ENCODE data around the gene ACAD8.
"Not testable (repeated sequence)": the region's sequence is repeated elsewhere in the genome, so short reads cannot be mapped to it uniquely, and the experiment has no call there.

ACAD8 gene

DNA sequence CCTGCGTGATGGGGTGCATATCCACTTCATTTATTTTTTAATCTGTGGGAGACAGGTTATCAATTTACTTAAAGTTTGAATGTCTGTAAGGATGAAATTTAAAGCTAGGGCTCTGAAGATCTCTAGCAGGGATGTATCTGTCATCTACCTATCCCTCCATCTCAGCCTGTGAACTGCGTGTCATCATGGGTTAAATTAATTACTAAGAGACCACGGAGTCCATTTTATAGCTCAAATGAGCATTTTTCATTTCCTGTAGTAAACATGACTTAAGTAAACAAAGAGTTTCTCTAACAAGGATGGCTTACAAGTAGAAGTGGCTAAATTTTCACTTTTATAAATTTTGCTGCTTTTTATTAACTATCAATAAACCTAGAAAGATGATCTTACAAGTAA lies 19.9 kb downstream of the ACAD8 start:
- H3K27me3 ChIP-seq (replicated peaks; ENCODE audit: control insufficient read depth, insufficient read depth, low read length, poor library complexity, severe bottlenecking), result no peaks in the 10 kb centered on the region
- DNase-seq, result no peak
- H3K36me3 ChIP-seq (ENCODE audit: control insufficient read depth, insufficient read depth, low read length), result no peaks in the 10 kb centered on the region
- no peak overlapping the region for H3K4me3 ChIP-seq (ENCODE audit: insufficient read depth, low read depth, low read length, poor library complexity, severe bottlenecking)
- no peaks in the 10 kb centered on the region for H3K9me3 ChIP-seq (ENCODE audit: control insufficient read depth, low read length)
- H3K4me1 ChIP-seq (ENCODE audit: control insufficient read depth, insufficient read depth, low read length, poor library complexity, severe bottlenecking), result peaks cover 38% of the 10 kb centered on the region
- H3K27ac ChIP-seq (ENCODE audit: insufficient read depth, low read length, poor library complexity, severe bottlenecking), result no peak overlapping the region

DNA sequence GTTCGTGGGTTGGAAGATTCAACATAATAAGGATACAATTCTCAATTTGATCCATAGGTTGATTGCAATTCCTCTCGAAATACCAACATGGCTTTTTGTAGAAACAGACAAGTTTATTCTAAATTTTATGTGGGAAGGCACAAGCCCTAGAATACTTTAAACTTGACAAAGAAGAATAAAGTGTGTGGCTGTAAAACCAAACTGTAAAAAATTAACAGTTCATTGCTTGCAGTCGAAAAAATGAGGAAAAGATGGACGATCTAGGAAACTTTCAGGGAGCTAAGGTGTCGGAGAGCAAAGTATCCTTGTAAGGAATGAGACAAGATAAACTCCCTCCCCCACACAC lies 21.8 kb downstream of the ACAD8 start:
- H3K9me3 ChIP-seq (ENCODE audit: control insufficient read depth, low read length), result no peaks in the 10 kb centered on the region
- no peak for DNase-seq
- H3K27ac ChIP-seq (ENCODE audit: insufficient read depth, low read length, poor library complexity, severe bottlenecking), result peak overlapping the region; percentile 54
- H3K4me3 ChIP-seq (ENCODE audit: insufficient read depth, low read depth, low read length, poor library complexity, severe bottlenecking), result peak overlapping the region; percentile 80
- no peaks in the 10 kb centered on the region for H3K36me3 ChIP-seq (ENCODE audit: control insufficient read depth, insufficient read depth, low read length)
- peaks cover 32% of the 10 kb centered on the region for H3K4me1 ChIP-seq (ENCODE audit: control insufficient read depth, insufficient read depth, low read length, poor library complexity, severe bottlenecking)
- H3K27me3 ChIP-seq (replicated peaks; ENCODE audit: control insufficient read depth, insufficient read depth, low read length, poor library complexity, severe bottlenecking), result no peaks in the 10 kb centered on the region

DNA sequence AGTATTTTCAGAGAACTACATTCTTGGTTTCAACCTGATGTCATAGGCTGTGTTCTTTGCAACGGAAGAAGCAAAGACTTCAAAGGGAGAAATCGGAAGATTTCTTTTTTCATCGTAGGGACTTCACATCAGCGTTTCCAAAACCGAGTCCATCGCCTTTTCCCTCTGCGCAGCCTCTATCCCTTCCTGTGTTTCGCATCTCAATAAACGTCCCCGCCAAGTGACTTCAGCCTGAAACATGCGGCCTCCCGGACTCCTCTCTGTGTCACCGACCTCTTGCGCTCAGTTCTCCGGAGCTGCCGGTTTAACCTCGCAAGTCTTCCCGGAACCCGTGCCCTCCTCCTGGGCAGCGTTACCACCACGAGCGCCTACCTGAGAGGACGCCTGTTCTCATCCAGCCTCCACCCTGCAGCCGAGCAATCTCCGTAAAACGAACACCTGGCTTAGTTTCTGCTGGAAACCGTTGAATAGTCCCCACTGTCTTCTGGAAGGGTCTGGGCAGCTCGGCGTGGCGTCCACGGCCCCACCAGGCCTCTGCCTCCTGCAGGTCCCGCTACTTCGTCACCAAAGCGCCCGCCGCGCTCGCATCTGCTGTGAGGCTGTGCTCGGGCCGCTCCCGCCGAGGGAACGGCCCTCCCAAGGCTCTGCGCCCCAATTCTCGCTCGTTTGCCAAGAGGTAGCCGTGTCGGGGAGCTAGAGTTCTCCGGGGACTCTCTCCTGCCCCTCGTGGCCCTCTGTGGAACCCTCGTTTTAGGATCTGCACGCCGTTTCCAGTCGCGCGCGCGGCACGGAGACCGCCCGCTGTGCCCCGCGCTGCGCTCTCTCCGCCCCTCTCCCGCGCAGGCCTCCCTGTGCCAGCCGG lies 22.4 kb downstream of the ACAD8 start, which contains the start of gene GLB1L3:
Gene GLB1L3 (plus strand): TSS at position 846 of the 862 bp plus-strand sequence. CDS start 362 bp downstream, outside the sequence.
- peak within 1 kb of the TSS; percentile 54 for H3K27ac ChIP-seq (ENCODE audit: insufficient read depth, low read length, poor library complexity, severe bottlenecking)
- H3K36me3 ChIP-seq (ENCODE audit: control insufficient read depth, insufficient read depth, low read length), result no peaks in the 10 kb centered on the region
- no peaks in the 10 kb centered on the region for H3K27me3 ChIP-seq (replicated peaks; ENCODE audit: control insufficient read depth, insufficient read depth, low read length, poor library complexity, severe bottlenecking)
- DNase-seq, result peak; percentile 53 to 66 (median 63)
- peaks cover 26% of the 10 kb centered on the region for H3K4me1 ChIP-seq (ENCODE audit: control insufficient read depth, insufficient read depth, low read length, poor library complexity, severe bottlenecking)
- H3K4me3 ChIP-seq (ENCODE audit: insufficient read depth, low read depth, low read length, poor library complexity, severe bottlenecking), result peak within 1 kb of the TSS; percentile 80
- no peaks in the 10 kb centered on the region for H3K9me3 ChIP-seq (ENCODE audit: control insufficient read depth, low read length)

DNA sequence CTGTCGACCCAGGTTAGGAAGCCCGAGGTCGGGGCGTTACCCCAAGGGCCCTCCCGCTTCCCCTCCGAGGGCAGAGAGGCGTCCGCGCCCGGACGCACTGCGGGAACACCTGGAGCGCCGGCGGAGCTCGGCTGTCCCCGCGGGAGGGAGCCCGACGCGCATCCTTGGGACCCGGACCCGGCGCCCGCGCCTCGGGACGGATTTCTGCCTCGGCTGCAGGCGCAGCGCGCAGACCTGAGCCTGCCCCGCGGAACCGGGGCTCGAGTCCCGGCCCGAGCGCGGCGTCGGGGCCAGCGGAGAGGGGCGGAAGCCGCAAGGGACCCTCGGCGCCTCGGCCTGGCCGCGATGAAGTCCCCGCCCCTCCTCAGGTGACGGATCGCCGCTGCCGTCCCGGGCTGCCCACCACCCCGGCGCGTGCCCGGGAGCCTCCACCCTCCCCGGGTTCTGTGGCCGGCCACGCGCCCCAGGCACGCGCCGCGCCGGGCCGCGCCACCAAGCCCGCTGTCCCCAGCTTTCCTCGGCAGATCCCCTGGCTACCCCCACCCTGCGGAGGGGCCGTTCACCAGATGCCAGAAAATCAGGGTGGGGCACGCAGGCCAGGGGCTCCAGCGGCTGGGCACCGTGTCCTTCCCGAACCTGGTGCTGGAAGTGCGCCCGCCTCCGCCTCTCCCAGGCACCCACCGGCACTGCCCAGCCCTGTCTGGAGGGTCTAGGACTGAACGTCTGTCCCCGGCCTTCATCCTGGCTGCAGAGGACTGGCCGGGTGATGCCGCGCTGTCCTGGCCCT lies 23.2 kb downstream of the ACAD8 start:
- no peaks in the 10 kb centered on the region for H3K27me3 ChIP-seq (replicated peaks; ENCODE audit: control insufficient read depth, insufficient read depth, low read length, poor library complexity, severe bottlenecking)
- H3K27ac ChIP-seq (ENCODE audit: insufficient read depth, low read length, poor library complexity, severe bottlenecking), result no peak overlapping the region
- H3K36me3 ChIP-seq (ENCODE audit: control insufficient read depth, insufficient read depth, low read length), result no peaks in the 10 kb centered on the region
- H3K4me3 ChIP-seq (ENCODE audit: insufficient read depth, low read depth, low read length, poor library complexity, severe bottlenecking), result peak overlapping the region; percentile 80
- no peak for DNase-seq
- H3K9me3 ChIP-seq (ENCODE audit: control insufficient read depth, low read length), result no peaks in the 10 kb centered on the region
- peaks cover 24% of the 10 kb centered on the region for H3K4me1 ChIP-seq (ENCODE audit: control insufficient read depth, insufficient read depth, low read length, poor library complexity, severe bottlenecking)

DNA sequence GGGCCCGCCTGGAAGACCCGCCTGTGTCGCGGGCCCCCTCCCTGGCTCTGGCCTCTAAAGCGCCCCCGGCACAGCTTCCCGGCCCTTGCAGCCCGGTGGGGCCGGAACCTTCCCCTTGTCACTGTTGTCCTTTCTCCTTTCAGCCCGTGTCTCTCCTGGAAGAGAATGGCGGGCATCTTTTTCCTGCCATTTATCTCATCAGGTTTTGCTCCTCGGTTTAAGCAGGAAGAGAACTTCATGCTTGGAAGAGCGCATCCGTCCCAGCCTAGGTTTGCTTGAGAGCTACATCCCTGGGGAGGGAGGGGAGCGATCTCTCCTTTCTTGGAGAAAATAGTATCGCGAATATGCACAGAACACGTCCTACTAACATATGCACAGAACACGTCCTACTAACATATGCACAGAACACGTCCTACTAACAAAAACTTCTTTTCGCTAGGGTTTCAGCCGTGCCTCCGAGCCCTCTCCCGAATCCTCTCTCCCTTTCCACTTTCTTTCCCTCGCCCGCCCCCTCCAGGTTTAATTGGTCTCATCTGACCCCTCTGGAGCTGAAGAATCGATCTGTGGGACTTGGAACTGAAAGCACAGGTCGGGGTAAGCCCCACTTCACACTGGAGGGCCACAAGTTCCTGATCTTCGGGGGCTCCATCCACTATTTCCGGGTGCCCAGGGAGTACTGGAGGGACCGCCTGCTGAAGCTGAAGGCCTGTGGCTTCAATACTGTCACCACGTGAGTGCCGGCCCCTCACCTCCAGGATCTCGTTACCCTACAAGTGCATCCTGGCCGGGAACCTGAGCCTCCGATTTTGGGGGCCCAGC lies 24.0 kb downstream of the ACAD8 start:
- H3K4me1 ChIP-seq (ENCODE audit: control insufficient read depth, insufficient read depth, low read length, poor library complexity, severe bottlenecking), result peaks cover 24% of the 10 kb centered on the region
- no peaks in the 10 kb centered on the region for H3K27me3 ChIP-seq (replicated peaks; ENCODE audit: control insufficient read depth, insufficient read depth, low read length, poor library complexity, severe bottlenecking)
- peak overlapping the region; percentile 80 for H3K4me3 ChIP-seq (ENCODE audit: insufficient read depth, low read depth, low read length, poor library complexity, severe bottlenecking)
- H3K36me3 ChIP-seq (ENCODE audit: control insufficient read depth, insufficient read depth, low read length), result no peaks in the 10 kb centered on the region
- DNase-seq, result no peak
- no peak overlapping the region for H3K27ac ChIP-seq (ENCODE audit: insufficient read depth, low read length, poor library complexity, severe bottlenecking)
- no peaks in the 10 kb centered on the region for H3K9me3 ChIP-seq (ENCODE audit: control insufficient read depth, low read length)

DNA sequence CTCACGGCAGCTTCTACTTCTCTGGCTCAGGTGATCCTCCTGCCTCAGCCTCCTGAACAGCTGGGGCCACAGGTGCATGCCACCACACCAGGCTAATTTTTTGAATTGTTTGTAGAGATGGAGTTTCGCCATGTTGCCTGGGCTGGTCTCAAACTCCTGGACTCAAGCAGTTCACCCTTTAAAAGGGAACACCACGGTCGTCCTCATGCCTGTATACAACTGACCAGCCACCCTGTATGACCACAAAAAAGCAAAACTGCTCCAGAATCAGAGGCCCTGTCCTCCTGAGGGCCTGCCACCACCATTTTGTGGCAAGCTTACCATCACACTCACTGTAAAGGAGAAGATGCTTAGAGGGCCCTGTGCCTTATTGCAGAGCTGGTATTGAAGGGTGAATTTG lies 25.0 kb downstream of the ACAD8 start:
- no peaks in the 10 kb centered on the region for H3K9me3 ChIP-seq (ENCODE audit: control insufficient read depth, low read length)
- no peak overlapping the region for H3K4me3 ChIP-seq (ENCODE audit: insufficient read depth, low read depth, low read length, poor library complexity, severe bottlenecking)
- H3K36me3 ChIP-seq (ENCODE audit: control insufficient read depth, insufficient read depth, low read length), result no peaks in the 10 kb centered on the region
- H3K27me3 ChIP-seq (replicated peaks; ENCODE audit: control insufficient read depth, insufficient read depth, low read length, poor library complexity, severe bottlenecking), result no peaks in the 10 kb centered on the region
- H3K27ac ChIP-seq (ENCODE audit: insufficient read depth, low read length, poor library complexity, severe bottlenecking), result no peak overlapping the region
- peaks cover 24% of the 10 kb centered on the region for H3K4me1 ChIP-seq (ENCODE audit: control insufficient read depth, insufficient read depth, low read length, poor library complexity, severe bottlenecking)
- DNase-seq, result no peak

DNA sequence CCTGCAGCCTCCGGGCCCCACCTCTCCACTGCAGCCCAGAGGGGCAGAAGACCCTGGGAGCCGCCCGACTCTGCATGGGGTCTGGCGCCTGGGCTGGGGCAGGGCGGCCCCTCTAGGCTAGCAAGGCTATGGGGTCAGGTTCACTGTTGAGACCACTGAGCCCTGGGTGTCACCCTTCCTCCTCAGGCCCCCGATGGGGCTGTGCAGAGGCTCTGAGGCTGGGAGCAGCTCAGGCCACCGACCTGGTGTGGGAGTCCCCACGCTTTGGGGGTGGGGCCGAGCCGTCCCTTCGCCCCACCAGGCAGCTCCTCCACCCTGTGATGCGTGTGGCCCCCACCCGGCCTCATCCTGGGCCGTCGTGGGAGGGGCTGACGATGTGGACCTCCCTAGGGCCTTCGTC lies 28.3 kb downstream of the ACAD8 start:
- H3K4me3 ChIP-seq (ENCODE audit: insufficient read depth, low read depth, low read length, poor library complexity, severe bottlenecking); DNase-seq; H3K27me3 ChIP-seq (replicated peaks; ENCODE audit: control insufficient read depth, insufficient read depth, low read length, poor library complexity, severe bottlenecking); H3K27ac ChIP-seq (ENCODE audit: insufficient read depth, low read length, poor library complexity, severe bottlenecking); H3K9me3 ChIP-seq (ENCODE audit: control insufficient read depth, low read length); H3K36me3 ChIP-seq (ENCODE audit: control insufficient read depth, insufficient read depth, low read length); H3K4me1 ChIP-seq (ENCODE audit: control insufficient read depth, insufficient read depth, low read length, poor library complexity, severe bottlenecking): not testable (repeated sequence)

DNA sequence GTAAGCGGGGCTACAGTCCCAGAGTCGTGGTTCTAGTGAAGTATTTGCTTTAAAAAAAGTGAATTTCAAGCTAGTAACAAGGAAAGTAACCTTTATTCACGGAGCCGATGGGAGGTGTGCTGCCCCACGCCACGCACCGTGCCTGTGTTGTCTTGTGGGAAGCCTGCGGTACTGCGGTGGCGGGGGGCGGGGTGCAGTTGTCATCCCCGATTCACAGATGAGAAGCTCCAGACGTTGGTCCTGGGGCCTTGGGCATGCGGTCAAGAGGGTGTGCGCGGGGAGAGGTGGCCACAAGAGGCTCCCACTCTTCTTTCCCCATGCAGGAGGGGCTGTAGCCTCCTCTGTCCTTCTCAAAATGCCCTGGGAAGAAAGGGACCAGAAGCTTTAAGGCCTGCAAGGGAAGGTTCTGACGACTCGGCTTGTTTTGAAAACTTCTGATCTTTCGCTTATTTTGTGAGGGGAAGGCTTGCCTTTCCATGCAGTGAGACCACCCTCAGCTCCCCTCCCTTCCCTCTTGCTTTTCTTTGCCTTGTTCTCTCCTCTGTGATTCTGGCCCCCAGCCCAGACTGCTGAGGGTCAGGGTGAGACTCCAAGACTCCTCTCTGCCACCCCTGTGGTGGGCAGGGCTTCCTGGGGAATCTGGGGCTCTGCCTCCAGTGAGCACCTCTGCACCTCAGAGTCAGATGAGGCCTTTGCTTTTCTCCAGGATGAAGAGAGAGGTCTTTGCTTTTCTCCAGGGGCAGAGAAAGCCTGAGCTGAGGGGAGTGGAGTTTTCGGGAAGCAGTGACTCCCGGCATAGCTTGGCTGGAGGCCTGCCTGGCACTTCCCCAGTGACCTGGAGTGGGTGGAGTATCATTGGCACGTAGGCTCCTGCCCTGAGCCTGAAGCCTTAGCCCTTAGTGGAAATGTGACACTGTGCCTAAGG lies 29.0 kb downstream of the ACAD8 start:
- no peak overlapping the region for H3K4me3 ChIP-seq (ENCODE audit: insufficient read depth, low read depth, low read length, poor library complexity, severe bottlenecking)
- no peaks in the 10 kb centered on the region for H3K36me3 ChIP-seq (ENCODE audit: control insufficient read depth, insufficient read depth, low read length)
- no peaks in the 10 kb centered on the region for H3K4me1 ChIP-seq (ENCODE audit: control insufficient read depth, insufficient read depth, low read length, poor library complexity, severe bottlenecking)
- H3K9me3 ChIP-seq (ENCODE audit: control insufficient read depth, low read length), result no peaks in the 10 kb centered on the region
- H3K27me3 ChIP-seq (replicated peaks; ENCODE audit: control insufficient read depth, insufficient read depth, low read length, poor library complexity, severe bottlenecking), result no peaks in the 10 kb centered on the region
- DNase-seq, result no peak
- no peak overlapping the region for H3K27ac ChIP-seq (ENCODE audit: insufficient read depth, low read length, poor library complexity, severe bottlenecking)

Measured in effector memory CD4-positive, alpha-beta T cell (primary cell).